DOHH2 (cell line): ENCODE measurements around the gene ARHGAP11B.
"Not testable (repeated sequence)": the region's sequence is repeated elsewhere in the genome, so short reads cannot be mapped to it uniquely, and the experiment has no call there.

Source experiments
- EZH2phosphoT487 ChIP-seq: fragments of 200-600 bp; sonication (generic); IDR thresholded peaks from 2 replicates; pipeline ENCODE4 v1.6.1; 2017; ENCODE audit warnings: borderline replicate concordance, mild to moderate bottlenecking, antibody characterized with exemption, low read length, moderate library complexity, mixed read lengths
- TF ChIP-seq, protein P1 (sequence below): fragments of 200-600 bp; sonication (generic); IDR thresholded peaks from one replicate; pipeline ENCODE4 v1.5.1; 2014; ENCODE audit warnings: antibody characterized with exemption, mild to moderate bottlenecking, low read depth, low read length; ENCODE audit not compliant: poor library complexity, severe bottlenecking

- TF ChIP-seq, protein P1, sequence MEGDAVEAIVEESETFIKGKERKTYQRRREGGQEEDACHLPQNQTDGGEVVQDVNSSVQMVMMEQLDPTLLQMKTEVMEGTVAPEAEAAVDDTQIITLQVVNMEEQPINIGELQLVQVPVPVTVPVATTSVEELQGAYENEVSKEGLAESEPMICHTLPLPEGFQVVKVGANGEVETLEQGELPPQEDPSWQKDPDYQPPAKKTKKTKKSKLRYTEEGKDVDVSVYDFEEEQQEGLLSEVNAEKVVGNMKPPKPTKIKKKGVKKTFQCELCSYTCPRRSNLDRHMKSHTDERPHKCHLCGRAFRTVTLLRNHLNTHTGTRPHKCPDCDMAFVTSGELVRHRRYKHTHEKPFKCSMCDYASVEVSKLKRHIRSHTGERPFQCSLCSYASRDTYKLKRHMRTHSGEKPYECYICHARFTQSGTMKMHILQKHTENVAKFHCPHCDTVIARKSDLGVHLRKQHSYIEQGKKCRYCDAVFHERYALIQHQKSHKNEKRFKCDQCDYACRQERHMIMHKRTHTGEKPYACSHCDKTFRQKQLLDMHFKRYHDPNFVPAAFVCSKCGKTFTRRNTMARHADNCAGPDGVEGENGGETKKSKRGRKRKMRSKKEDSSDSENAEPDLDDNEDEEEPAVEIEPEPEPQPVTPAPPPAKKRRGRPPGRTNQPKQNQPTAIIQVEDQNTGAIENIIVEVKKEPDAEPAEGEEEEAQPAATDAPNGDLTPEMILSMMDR = not testable (repeated sequence)
- not testable (repeated sequence) for TF ChIP-seq EZH2phosphoT487
Measured at GRCh38 chr15:30579394-30579970, 46.4 kb upstream of the ARHGAP11B start.
